Measurements from ENCODE around the gene MRPS16. TPM values are rescaled to one million over a fixed set of nuclear protein-coding genes. Genes with fewer than 3 reads are reported as not detected.

Gene MRPS16
- total and polyA plus RNA-seq, 2 experiments from 2014 or later: 58.7 to 105 TPM

DNA sequence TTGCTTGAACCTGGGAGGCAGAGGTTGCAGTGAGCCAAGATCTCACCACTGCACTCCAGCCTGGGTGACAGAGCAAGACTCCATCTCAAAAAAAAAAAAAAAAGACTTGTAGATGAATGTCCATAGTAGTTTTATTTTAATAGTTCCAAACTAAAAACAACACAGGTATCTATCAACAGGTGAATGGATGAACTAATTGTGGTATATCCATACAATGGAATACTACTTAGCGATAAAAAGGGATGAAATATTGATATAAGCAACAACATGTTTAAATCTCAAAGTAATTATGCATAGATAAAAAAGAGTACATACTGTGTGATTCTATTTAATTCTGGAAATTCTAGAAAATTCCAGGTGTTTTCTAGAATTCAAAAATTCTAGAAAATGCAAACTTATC is 37.5 kb upstream of the MRPS16 start:
- H3K4me2 ChIP-seq: no peak overlapping the region
- H3K9me2 ChIP-seq (replicated peaks; ENCODE audit: insufficient read depth): no peaks in the 10 kb centered on the region
- H3K9me3 ChIP-seq (ENCODE audit: low read depth): no peaks in the 10 kb centered on the region
- DNase-seq (ENCODE audit: low spot score): no peak
- no peak overlapping the region for H2AFZ ChIP-seq
- 95% methylated on average over 1 of the region's 1 CpG for WGBS (ENCODE audit: low lambda C conversion rate, missing lambda C conversion rate)
- no peaks in the 10 kb centered on the region for H4K20me1 ChIP-seq (ENCODE audit: insufficient read depth, poor library complexity, severe bottlenecking)
- no peaks in the 10 kb centered on the region for H3K79me2 ChIP-seq
- H3K4me3 ChIP-seq: no peak overlapping the region
- H3K4me1 ChIP-seq (ENCODE audit: insufficient read depth): no peaks in the 10 kb centered on the region
- TF ChIP-seq, protein P1, sequence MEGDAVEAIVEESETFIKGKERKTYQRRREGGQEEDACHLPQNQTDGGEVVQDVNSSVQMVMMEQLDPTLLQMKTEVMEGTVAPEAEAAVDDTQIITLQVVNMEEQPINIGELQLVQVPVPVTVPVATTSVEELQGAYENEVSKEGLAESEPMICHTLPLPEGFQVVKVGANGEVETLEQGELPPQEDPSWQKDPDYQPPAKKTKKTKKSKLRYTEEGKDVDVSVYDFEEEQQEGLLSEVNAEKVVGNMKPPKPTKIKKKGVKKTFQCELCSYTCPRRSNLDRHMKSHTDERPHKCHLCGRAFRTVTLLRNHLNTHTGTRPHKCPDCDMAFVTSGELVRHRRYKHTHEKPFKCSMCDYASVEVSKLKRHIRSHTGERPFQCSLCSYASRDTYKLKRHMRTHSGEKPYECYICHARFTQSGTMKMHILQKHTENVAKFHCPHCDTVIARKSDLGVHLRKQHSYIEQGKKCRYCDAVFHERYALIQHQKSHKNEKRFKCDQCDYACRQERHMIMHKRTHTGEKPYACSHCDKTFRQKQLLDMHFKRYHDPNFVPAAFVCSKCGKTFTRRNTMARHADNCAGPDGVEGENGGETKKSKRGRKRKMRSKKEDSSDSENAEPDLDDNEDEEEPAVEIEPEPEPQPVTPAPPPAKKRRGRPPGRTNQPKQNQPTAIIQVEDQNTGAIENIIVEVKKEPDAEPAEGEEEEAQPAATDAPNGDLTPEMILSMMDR (IDR thresholded peaks at IDR 0.05; ENCODE audit: poor library complexity): no peak
- TF ChIP-seq EZH2 (IDR thresholded peaks at IDR 0.05; ENCODE audit: borderline replicate concordance) (no peak), EZH2phosphoT487 (IDR thresholded peaks at IDR 0.05; ENCODE audit: low read depth, severe bottlenecking, unreplicated experiment) (no peak)
- no peaks in the 10 kb centered on the region for H3K27me3 ChIP-seq
- H3K27ac ChIP-seq: no peak overlapping the region
- H3K36me3 ChIP-seq (replicated peaks; ENCODE audit: insufficient read depth, low read depth): no peaks in the 10 kb centered on the region

DNA sequence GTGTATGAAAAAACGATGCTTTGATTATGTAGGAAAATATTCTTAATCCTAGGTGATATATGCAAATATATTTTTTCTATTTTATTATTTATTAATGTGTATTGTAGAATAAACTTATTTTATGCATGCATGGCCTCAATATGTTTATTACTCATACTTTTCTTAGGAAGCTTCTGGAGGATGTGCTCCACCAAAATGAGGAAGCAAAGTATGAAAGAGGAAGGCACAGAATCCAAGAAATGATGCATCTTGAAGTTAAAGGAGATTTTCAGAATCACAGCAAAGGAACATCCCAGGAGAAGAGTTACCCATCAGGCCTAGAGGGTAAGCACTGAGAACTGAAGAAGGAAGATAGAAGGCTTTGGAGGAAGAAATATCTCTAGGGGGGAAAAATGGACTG is 35.0 kb upstream of the MRPS16 start:
- no peak for DNase-seq (ENCODE audit: low spot score)
- Histone ChIP-seq H3K79me2 (no peaks in the 10 kb centered on the region), H3K9me2 (replicated peaks; ENCODE audit: insufficient read depth) (no peaks in the 10 kb centered on the region), H3K4me1 (ENCODE audit: insufficient read depth) (no peaks in the 10 kb centered on the region), H3K27me3 (no peaks in the 10 kb centered on the region), H3K4me3 (no peak overlapping the region), H2AFZ (no peak overlapping the region), H3K27ac (no peak overlapping the region), H3K4me2 (no peak overlapping the region), H3K9me3 (ENCODE audit: low read depth) (no peaks in the 10 kb centered on the region), H4K20me1 (ENCODE audit: insufficient read depth, poor library complexity, severe bottlenecking) (no peaks in the 10 kb centered on the region), H3K36me3 (replicated peaks; ENCODE audit: insufficient read depth, low read depth) (no peaks in the 10 kb centered on the region)
- TF ChIP-seq EZH2 (IDR thresholded peaks at IDR 0.05; ENCODE audit: borderline replicate concordance) (no peak), EZH2phosphoT487 (IDR thresholded peaks at IDR 0.05; ENCODE audit: low read depth, severe bottlenecking, unreplicated experiment) (no peak)
- TF ChIP-seq, protein P1 (IDR thresholded peaks at IDR 0.05; ENCODE audit: poor library complexity): no peak
- WGBS (ENCODE audit: low lambda C conversion rate, missing lambda C conversion rate): 93% methylated on average over 1 of the region's 1 CpG

DNA sequence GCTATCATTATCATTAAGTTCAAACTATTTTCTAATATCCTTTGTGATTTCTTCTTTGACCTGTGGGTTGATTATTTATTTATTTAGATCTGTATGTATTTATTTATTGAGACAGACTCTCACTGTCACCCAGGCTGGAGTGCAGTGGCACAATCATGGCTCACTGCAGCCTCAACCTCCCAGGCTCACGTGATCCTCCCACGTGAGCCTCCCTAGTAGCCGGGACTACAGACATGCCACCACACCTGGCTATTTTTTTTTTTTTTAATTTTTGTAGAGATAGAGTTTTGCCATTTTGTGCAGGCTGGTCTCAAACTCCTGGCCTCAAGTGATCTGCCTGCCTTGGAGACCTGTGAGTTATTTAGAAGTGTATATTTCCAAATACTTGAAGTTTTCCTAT is 28.7 kb upstream of the MRPS16 start:
- Histone ChIP-seq H3K36me3 (replicated peaks; ENCODE audit: insufficient read depth, low read depth) (no peaks in the 10 kb centered on the region), H3K4me2 (no peak overlapping the region), H4K20me1 (ENCODE audit: insufficient read depth, poor library complexity, severe bottlenecking) (no peaks in the 10 kb centered on the region), H2AFZ (no peak overlapping the region), H3K79me2 (no peaks in the 10 kb centered on the region), H3K27ac (no peak overlapping the region), H3K4me1 (ENCODE audit: insufficient read depth) (no peaks in the 10 kb centered on the region), H3K9me2 (replicated peaks; ENCODE audit: insufficient read depth) (no peaks in the 10 kb centered on the region), H3K9me3 (ENCODE audit: low read depth) (no peaks in the 10 kb centered on the region), H3K4me3 (no peak overlapping the region), H3K27me3 (no peaks in the 10 kb centered on the region)
- DNase-seq (ENCODE audit: low spot score): no peak
- 91% methylated on average over 3 of the region's 3 CpGs for WGBS (ENCODE audit: low lambda C conversion rate, missing lambda C conversion rate)
- no peak for TF ChIP-seq EZH2phosphoT487 (IDR thresholded peaks at IDR 0.05; ENCODE audit: low read depth, severe bottlenecking, unreplicated experiment)
- TF ChIP-seq, protein P1 (IDR thresholded peaks at IDR 0.05; ENCODE audit: poor library complexity): no peak
- TF ChIP-seq EZH2 (IDR thresholded peaks at IDR 0.05; ENCODE audit: borderline replicate concordance): no peak

DNA sequence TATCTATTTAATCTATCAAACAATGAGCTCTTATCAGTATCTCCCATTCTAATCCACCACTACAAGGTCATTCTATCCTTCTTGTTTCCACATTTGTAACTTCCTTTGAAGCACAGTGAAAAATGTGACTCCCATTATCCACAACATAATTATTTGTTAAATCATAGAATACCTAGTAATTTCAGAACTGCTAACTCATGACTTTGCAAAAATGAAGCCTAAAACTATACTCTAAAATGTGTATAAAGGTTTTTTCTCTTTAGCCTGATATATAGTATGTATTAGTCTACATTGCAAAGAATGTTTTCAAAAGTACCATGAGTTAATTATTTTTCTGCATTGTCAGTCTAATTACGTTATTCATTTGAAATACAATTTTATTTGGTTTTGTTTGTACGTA is 12.0 kb upstream of the MRPS16 start:
- WGBS (ENCODE audit: low lambda C conversion rate, missing lambda C conversion rate): 85% methylated on average over 2 of the region's 2 CpGs
- no peaks in the 10 kb centered on the region for H3K79me2 ChIP-seq
- no peak for TF ChIP-seq EZH2 (IDR thresholded peaks at IDR 0.05; ENCODE audit: borderline replicate concordance)
- TF ChIP-seq EZH2phosphoT487 (IDR thresholded peaks at IDR 0.05; ENCODE audit: low read depth, severe bottlenecking, unreplicated experiment): no peak
- no peak overlapping the region for H3K27ac ChIP-seq
- no peaks in the 10 kb centered on the region for H3K9me2 ChIP-seq (replicated peaks; ENCODE audit: insufficient read depth)
- H3K4me2 ChIP-seq: no peak overlapping the region
- H3K27me3 ChIP-seq: no peaks in the 10 kb centered on the region
- H3K4me1 ChIP-seq (ENCODE audit: insufficient read depth): no peaks in the 10 kb centered on the region
- H3K9me3 ChIP-seq (ENCODE audit: low read depth): no peaks in the 10 kb centered on the region
- no peaks in the 10 kb centered on the region for H4K20me1 ChIP-seq (ENCODE audit: insufficient read depth, poor library complexity, severe bottlenecking)
- no peak overlapping the region for H3K4me3 ChIP-seq
- no peaks in the 10 kb centered on the region for H3K36me3 ChIP-seq (replicated peaks; ENCODE audit: insufficient read depth, low read depth)
- no peak overlapping the region for H2AFZ ChIP-seq
- no peak for DNase-seq (ENCODE audit: low spot score)

All from hepatocyte (in vitro differentiated cells).